Measurements from ENCODE around the gene RPRD1A.
"Not testable (repeated sequence)": the region's sequence is repeated elsewhere in the genome, so short reads cannot be mapped to it uniquely, and the experiment has no call there.

Gene RPRD1A, protein sequence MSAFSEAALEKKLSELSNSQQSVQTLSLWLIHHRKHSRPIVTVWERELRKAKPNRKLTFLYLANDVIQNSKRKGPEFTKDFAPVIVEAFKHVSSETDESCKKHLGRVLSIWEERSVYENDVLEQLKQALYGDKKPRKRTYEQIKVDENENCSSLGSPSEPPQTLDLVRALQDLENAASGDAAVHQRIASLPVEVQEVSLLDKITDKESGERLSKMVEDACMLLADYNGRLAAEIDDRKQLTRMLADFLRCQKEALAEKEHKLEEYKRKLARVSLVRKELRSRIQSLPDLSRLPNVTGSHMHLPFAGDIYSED

DNA sequence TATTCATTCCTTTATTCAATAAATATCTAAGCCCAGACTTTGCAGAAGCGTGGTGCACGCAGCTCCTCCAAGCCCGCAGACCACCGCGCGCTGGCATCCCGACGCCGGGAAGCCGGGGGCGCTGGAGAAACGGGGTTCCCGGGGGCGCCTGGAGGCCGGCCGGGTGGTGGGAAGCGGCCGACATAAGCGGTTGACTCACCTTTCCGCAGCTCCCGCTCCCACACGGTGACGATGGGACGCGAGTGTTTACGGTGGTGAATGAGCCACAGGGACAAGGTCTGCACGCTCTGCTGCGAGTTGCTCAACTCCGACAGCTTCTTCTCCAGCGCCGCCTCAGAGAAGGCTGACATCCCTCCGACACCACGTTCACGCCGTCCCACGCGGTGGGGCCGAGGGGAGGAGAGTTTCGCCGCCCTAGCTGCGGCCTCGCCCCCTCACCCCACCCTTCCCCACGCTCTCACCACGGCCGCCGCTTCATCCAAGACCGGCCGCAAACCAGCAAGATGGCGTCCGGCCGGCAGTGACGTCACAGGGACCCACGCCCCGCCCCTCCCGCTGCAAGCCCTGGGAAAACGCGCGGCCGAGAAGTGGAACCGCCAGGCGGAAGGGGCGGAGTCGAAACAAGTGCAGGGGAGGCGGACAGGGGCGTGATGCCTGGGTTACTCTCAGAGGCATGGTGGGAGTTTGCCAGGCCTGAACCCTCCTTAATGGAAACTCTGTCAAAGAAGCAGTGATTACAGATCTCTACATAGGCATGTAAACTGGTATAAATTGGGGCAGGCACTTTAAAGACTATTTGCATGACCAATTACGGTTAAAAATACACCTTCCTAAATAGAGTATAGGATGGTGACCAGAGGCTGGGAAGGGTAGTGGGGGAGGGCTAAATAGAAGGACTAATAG is at the start of gene RPRD1A:
Gene RPRD1A, minus strand, starts transcription at position 505 of the 903 bp plus-strand sequence. Its CDS starts 155 bp downstream, at position 350.
- peak within 1 kb of the TSS; percentile 92 for H3K4me3 ChIP-seq (ENCODE audit: low read length)
- DNase-seq (ENCODE audit: low read depth) = peak; percentile 92
- TF ChIP-seq, protein P1, sequence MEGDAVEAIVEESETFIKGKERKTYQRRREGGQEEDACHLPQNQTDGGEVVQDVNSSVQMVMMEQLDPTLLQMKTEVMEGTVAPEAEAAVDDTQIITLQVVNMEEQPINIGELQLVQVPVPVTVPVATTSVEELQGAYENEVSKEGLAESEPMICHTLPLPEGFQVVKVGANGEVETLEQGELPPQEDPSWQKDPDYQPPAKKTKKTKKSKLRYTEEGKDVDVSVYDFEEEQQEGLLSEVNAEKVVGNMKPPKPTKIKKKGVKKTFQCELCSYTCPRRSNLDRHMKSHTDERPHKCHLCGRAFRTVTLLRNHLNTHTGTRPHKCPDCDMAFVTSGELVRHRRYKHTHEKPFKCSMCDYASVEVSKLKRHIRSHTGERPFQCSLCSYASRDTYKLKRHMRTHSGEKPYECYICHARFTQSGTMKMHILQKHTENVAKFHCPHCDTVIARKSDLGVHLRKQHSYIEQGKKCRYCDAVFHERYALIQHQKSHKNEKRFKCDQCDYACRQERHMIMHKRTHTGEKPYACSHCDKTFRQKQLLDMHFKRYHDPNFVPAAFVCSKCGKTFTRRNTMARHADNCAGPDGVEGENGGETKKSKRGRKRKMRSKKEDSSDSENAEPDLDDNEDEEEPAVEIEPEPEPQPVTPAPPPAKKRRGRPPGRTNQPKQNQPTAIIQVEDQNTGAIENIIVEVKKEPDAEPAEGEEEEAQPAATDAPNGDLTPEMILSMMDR (conservative IDR thresholded peaks at IDR 0.05; ENCODE audit: low read length) = no peak

DNA sequence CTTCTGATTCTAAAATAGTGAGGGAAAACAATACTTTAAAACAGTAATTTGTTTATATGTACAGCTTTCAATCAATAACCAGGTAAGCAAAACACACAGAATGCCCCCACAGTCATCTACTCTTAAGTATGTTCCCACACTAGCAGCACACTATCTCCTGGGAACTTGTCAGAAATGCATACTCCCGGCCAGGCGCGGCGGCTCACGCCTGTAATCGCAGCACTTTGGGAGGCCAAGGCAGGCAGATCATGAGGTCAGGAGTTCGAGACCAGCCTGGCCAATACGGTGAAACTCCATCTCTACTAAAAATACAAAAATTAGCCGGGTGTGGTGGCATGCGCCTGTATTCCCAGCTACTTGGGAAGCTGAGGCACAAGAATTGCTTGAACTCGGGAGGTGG is 49.4 kb upstream of the RPRD1A start:
- not testable (repeated sequence) for H3K4me3 ChIP-seq (ENCODE audit: low read length)

DNA sequence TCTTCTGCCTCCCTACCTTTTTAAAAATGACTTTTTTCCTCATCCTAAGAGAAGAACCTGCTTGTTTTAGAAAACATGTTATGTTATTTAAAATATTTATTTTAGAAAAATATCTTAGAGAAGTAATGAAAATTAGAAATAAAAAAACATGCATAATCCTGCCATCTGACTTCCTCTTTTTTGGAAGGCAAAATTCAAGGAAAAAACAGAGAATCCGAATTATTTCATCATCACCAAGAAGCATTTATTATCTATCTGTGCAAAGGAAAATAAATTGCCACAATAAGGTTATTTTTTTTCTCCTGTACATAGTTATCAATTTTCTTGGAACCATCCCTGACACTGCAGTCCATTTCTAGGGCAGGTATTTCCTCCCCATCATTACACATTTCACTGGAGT is 47.4 kb upstream of the RPRD1A start:
- H3K4me3 ChIP-seq (ENCODE audit: low read length) = no peak overlapping the region
- TF ChIP-seq, protein P1 (conservative IDR thresholded peaks at IDR 0.05; ENCODE audit: low read length) = no peak
- DNase-seq (ENCODE audit: low read depth) = no peak

More for the DNA sequence above, 49.4 kb upstream of the RPRD1A start:
- DNase-seq (ENCODE audit: low read depth) = not testable (repeated sequence)

DNA sequence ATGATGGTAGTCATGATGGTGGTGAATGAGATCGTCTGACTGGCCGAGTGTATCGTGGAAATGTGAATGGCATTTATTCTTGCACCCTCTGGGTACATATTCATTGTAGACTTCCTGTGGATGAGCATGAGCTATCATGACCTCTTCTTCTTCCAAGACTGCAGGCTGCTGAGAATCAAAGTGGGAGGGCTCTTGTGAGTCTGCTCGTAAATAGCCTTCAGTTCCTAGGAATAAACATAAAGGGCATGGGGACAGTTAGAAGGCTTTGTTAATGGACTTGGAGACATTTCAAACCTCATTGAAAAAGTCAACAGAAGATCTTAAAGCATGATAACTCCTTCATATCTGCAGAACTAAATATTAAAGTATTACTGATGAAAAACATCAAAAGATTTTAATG is 46.9 kb upstream of the RPRD1A start:
- no peak overlapping the region for H3K4me3 ChIP-seq (ENCODE audit: low read length)
- TF ChIP-seq, protein P1 (conservative IDR thresholded peaks at IDR 0.05; ENCODE audit: low read length) = no peak
- no peak for DNase-seq (ENCODE audit: low read depth)

DNA sequence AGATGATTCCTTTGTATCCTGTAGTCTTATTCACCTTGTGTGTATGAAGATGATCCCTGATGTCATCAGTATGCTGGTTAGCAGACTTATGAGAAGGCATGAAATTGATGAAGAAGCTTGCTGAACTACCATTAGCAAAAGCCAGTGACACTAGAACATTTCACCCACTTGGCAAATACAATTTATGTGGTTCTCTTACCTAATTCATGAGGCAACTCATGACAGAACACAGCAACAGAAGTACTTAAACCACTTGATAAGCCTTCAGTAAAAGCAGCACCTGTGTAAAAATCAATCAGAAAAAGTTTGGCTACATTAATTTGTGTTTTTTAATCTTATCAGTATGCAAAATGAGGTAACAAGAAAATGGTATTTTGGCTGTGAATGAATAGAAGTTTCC is 44.9 kb upstream of the RPRD1A start:
- DNase-seq (ENCODE audit: low read depth) = no peak
- TF ChIP-seq, protein P1 (conservative IDR thresholded peaks at IDR 0.05; ENCODE audit: low read length) = no peak
- no peak overlapping the region for H3K4me3 ChIP-seq (ENCODE audit: low read length)

DNA sequence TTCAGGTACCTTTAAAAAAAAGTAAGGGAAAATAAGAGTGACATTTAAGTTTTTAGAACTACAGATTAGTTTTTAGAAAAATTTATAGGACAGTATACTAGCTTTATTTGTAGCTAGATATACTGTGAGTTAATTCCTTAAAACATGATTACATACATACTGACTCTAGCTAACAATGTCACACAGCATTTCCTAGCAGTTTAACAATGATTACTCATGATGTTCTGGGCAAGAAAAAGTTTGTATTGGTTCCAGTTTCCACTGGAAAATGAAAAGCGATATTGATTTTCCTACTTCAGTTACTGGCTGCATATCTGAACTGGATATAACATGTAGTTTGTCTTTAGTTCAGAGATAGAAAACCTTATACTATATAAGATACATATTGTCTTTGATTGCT is 42.4 kb upstream of the RPRD1A start:
- no peak for DNase-seq (ENCODE audit: low read depth)
- TF ChIP-seq, protein P1 (conservative IDR thresholded peaks at IDR 0.05; ENCODE audit: low read length) = no peak
- H3K4me3 ChIP-seq (ENCODE audit: low read length) = no peak overlapping the region

DNA sequence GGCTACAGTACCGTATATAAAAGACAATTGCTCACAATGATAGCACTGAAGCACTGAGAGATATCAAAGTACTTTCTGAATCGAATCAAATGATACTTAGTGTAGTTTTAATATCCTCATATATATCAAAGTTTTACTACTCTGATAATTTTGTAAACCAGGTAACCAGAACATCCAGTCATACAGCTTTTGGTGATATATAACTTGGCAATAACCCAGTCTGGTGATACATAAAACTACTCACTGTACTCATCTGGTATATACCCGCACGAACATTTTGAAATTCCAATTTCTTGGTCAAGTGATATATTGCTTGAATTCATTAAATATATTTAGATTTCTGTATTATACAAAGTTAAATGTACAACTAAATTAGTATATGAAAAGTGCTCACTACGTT is 41.2 kb upstream of the RPRD1A start:
- TF ChIP-seq, protein P1 (conservative IDR thresholded peaks at IDR 0.05; ENCODE audit: low read length) = no peak
- DNase-seq (ENCODE audit: low read depth) = no peak
- H3K4me3 ChIP-seq (ENCODE audit: low read length) = no peak overlapping the region
